Body of pancreas (tissue), 4 donors: ENCODE measurements around the gene REXO2. TPM values are rescaled to one million over a fixed set of nuclear protein-coding genes. Genes with fewer than 3 reads are reported as not detected.

Experiments
- ATAC-seq: fragments of 150-250 bp; one replicate; pipeline ENCODE4 v1.9.1; 2016
- DNase-seq, 4 donors: peaks; one replicate each; pipeline ENCODE4 v3.0.0-alpha.2; 2019
- H3K27ac ChIP-seq, 4 donors: fragments of 200-600 bp; sonication (generic); 1 replicate in 3 of 4; 2 replicates in 1 of 4; pipeline versions ENCODE4 v1.5.1 to v1.6.1; 2016 to 2019; ENCODE audit warnings: mild to moderate bottlenecking in 1 of 4, mixed read lengths in 1 of 4, moderate library complexity in 1 of 4
- H3K27me3 ChIP-seq, 2 donors: fragments of 200-600 bp; sonication (generic); one replicate each; pipeline ENCODE4 v1.6.0; 2016; ENCODE audit warnings: mild to moderate bottlenecking in 1 of 2
- H3K36me3 ChIP-seq, 2 donors: fragments of 200-600 bp; sonication (generic); replicated peaks in 1 of 2; 2 replicates each; pipeline ENCODE4 v1.5.1; 2016; ENCODE audit warnings: low read depth in 2 of 2; ENCODE audit not compliant: insufficient read depth in 1 of 2
- H3K4me1 ChIP-seq: fragments of 200-600 bp; sonication (generic); one replicate; pipeline ENCODE4 v1.6.0; 2016
- H3K4me3 ChIP-seq, 2 donors: fragments of 200-600 bp; sonication (generic); 1 replicate in 1 of 2; 2 replicates in 1 of 2; pipeline ENCODE4 v1.5.1; 2016 to 2019
- H3K9me3 ChIP-seq, 3 donors: fragments of 200-600 bp; sonication (generic); 1 replicate in 2 of 3; 2 replicates in 1 of 3; pipeline ENCODE4 v1.5.1; 2016
- POLR2A ChIP-seq, 3 donors: fragments of 450-650 bp; IDR thresholded peaks; one replicate each; pipeline ENCODE4 v1.6.1; 2016; ENCODE audit warnings: antibody characterized with exemption in 3 of 3, mild to moderate bottlenecking in 2 of 3
- WGBS, 2 donors: methylation state at CpG; one replicate each; pipeline ENCODE4 v1.1.5; 2017; 5-methylcytosine and 5-hydroxymethylcytosine counted together
- intact Hi-C: fragments of 100-400 bp; cut with DNase I; formaldehyde crosslinking; loops from one replicate; pipeline ENCODE4 v1.15.1; 2023
- total RNA-seq, 2 donors: library from RNA; depleted of rRNA; stranded (reverse); fragments of >200 nt; gene quantifications; one replicate each; pipeline ENCODE4 v1.1.0, GENCODE V29; 2016
- TF ChIP-seq, protein P1 (sequence below), 7 experiments: fragments of 450-650 bp in 4 of 7; fragments of 200-600 bp in 3 of 7; sonication (generic) in 3 of 7; IDR thresholded peaks; one replicate each; pipeline ENCODE4 v1.5.1; 2016 to 2019; ENCODE audit warnings: antibody characterized with exemption in 7 of 7

Gene REXO2
- total RNA-seq, 2 donors from 2014 or later = 92.1 to 95.9 TPM

DNA sequence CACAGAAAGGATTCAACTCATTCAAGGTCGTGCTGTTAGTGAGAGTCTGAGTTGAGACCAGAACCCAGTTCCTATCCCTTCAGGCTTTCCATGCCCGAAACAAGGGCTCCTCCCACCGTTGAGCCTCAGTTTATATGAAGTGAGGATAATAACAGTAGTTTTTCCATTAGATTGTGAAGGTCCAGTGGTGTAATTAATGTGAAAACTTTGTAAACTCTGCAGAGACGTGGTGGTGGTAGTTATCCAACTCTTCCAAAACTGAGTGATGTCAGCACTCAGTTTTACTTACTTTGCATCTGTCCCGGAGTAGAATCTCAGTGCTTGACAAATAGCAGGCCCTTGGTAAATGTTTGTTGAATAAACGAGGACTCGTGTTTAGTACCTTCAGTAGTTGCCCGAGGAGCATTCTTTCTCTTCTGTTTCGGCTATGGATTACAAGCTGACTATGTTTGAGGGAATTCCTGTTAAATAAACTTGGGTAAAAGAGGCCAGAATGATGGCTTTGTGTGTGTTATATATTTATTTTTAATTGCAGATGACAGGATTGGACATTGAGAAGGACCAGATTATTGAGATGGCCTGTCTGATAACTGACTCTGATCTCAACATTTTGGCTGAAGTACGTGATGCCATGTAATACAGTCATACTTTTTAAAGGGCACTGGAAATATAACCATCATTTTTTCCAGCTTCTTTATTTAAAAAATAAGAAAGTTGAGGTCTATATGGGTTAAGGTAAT lies 1.0 kb downstream of the REXO2 start:
- WGBS, 2 donors = 5 to 12% methylated on average over 9 to 10 of the region's 10 CpGs
- Histone ChIP-seq H3K4me3 (peak overlapping the region; percentile 74 to 80), H3K4me1 (peaks cover 29% of the 10 kb centered on the region), H3K36me3 (no peaks in the 10 kb centered on the region), H3K27me3 (no peaks in the 10 kb centered on the region), H3K27ac (peak overlapping the region; percentile 65 to 76 (median 74)), H3K9me3 (no peaks in the 10 kb centered on the region)
- no peak for TF ChIP-seq POLR2A (IDR thresholded peaks at IDR 0.05)
- TF ChIP-seq, protein P1, sequence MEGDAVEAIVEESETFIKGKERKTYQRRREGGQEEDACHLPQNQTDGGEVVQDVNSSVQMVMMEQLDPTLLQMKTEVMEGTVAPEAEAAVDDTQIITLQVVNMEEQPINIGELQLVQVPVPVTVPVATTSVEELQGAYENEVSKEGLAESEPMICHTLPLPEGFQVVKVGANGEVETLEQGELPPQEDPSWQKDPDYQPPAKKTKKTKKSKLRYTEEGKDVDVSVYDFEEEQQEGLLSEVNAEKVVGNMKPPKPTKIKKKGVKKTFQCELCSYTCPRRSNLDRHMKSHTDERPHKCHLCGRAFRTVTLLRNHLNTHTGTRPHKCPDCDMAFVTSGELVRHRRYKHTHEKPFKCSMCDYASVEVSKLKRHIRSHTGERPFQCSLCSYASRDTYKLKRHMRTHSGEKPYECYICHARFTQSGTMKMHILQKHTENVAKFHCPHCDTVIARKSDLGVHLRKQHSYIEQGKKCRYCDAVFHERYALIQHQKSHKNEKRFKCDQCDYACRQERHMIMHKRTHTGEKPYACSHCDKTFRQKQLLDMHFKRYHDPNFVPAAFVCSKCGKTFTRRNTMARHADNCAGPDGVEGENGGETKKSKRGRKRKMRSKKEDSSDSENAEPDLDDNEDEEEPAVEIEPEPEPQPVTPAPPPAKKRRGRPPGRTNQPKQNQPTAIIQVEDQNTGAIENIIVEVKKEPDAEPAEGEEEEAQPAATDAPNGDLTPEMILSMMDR (IDR thresholded peaks at IDR 0.05) = no peak
- no peak for ATAC-seq
- intact Hi-C loops = no loop called here
- DNase-seq = no peak

DNA sequence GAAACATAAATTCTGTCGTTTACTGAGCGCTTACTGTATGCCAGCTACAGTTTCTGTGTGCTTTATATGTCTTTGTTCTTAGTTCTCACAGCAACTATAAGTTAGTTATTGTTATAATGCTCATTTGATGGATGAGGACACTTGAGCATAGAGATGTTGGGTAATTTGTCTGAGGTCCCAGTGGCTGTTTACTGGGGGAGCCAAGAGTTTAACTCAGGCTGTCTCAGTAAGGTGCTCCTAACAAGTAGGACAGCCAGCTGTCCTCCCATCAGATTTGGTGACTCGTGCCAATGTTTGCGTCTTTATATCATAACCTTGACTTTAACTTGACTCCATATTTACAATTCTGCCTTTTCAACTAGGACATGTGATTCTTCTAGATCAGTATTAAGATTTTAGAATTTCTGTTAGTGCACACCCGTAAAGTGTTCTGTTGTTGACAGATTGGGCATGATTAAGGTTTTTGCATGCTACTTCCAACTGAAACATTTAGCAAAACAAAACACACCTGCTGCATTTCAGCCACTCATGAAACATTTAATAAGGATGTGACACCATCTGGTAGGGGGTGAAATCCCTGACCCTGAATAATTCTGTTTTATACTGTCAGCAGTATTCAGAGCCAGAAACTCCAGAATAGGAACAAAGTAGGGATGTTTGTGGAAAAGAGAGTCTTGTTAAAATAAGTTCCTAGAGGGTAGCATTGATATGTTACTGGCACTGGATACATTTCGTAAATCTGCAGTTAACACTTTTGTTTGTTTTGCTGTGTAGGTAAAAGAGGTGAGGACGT lies 1.9 kb downstream of the REXO2 start:
- intact Hi-C loops = no loop called here
- DNase-seq (no peak), ATAC-seq (no peak)
- Histone ChIP-seq H3K4me3 (no peak overlapping the region), H3K27ac (no peak overlapping the region), H3K9me3 (no peaks in the 10 kb centered on the region), H3K27me3 (no peaks in the 10 kb centered on the region), H3K4me1 (peaks cover 29% of the 10 kb centered on the region), H3K36me3 (no peaks in the 10 kb centered on the region)
- WGBS, 2 donors = 41 to 50% methylated on average over 7 of the region's 7 CpGs
- no peak for TF ChIP-seq POLR2A (IDR thresholded peaks at IDR 0.05)
- TF ChIP-seq, protein P1 (IDR thresholded peaks at IDR 0.05) = no peak

DNA sequence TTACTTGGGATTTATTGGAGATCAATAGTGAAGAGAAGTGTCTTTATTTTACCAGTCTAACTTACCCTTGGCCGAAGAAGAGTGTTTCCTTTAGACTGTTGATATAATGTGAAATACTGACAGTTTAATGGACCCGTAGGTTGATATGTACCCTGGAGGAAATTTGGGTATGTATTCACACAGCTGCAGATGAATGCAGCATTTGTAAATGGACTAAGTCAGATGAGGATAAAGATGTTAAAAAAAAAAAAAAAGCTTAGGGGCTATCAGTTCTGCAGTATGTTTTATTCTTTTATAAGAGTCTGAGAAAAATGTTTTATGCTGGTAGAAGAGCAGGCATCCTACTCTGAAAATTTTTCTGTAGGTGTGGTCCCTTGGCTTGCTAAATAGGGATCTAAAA lies 2.7 kb downstream of the REXO2 start:
- intact Hi-C loops = no loop called here
- H3K27ac ChIP-seq = no peak overlapping the region
- H3K9me3 ChIP-seq = no peaks in the 10 kb centered on the region
- no peaks in the 10 kb centered on the region for H3K27me3 ChIP-seq
- WGBS, 2 donors = 62 to 68% methylated on average over 2 of the region's 2 CpGs
- H3K4me3 ChIP-seq = no peak overlapping the region
- DNase-seq = no peak
- H3K4me1 ChIP-seq = peaks cover 29% of the 10 kb centered on the region
- no peaks in the 10 kb centered on the region for H3K36me3 ChIP-seq
- TF ChIP-seq, protein P1 (IDR thresholded peaks at IDR 0.05) = no peak
- TF ChIP-seq POLR2A (IDR thresholded peaks at IDR 0.05) = no peak
- no peak for ATAC-seq

DNA sequence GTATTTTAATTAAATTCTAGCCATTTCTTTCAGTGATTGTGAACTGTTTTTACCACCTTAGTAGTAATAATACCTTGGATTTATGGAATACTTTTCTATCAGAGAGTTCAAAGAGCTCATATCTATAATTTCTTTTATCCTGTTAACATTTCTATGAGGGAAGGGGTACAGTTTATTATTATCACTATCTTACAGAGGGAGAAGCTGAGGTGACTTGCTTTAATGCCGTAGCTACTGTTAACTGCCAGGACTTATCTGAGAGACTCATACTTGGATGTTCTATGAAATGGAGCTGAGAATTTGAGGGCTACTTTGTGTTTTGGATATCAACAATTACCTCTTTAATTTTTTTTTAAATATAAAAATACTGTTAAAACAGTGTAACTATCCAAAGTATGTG lies 3.3 kb downstream of the REXO2 start:
- ATAC-seq = no peak
- H3K4me1 ChIP-seq = peaks cover 29% of the 10 kb centered on the region
- intact Hi-C loops = no loop called here

More for the DNA sequence above, 3.3 kb downstream of the REXO2 start:
- DNase-seq = no peak
- H3K9me3 ChIP-seq = no peaks in the 10 kb centered on the region
- 87 to 92% methylated on average over 1 of the region's 1 CpG for WGBS, 2 donors
- H3K27ac ChIP-seq = no peak overlapping the region
- H3K4me3 ChIP-seq = no peak overlapping the region
- H3K36me3 ChIP-seq = no peaks in the 10 kb centered on the region
- no peak for TF ChIP-seq POLR2A (IDR thresholded peaks at IDR 0.05)
- TF ChIP-seq, protein P1 (IDR thresholded peaks at IDR 0.05) = no peak
- no peaks in the 10 kb centered on the region for H3K27me3 ChIP-seq
